Neural cell (in vitro differentiated cells): ENCODE results near the gene RC3H2.

ENCODE experiments used
- EP300 ChIP-seq: fragments of 450-650 bp; conservative IDR thresholded peaks from 2 replicates; pipeline ENCODE4 v1.6.1; 2014; ENCODE audit warnings: antibody characterized with exemption, mild to moderate bottlenecking, moderate library complexity; ENCODE audit not compliant: poor library complexity, severe bottlenecking
- MXI1 ChIP-seq: fragments of 450-650 bp; conservative IDR thresholded peaks from 2 replicates; pipeline ENCODE4 v1.6.1; 2014; ENCODE audit warnings: antibody characterized with exemption, mild to moderate bottlenecking; ENCODE audit not compliant: poor library complexity, severe bottlenecking
- POLR2AphosphoS5 ChIP-seq: IDR thresholded peaks from 2 replicates; pipeline ENCODE4 v1.6.1; 2012
- RAD21 ChIP-seq: fragments of 450-650 bp; conservative IDR thresholded peaks from 2 replicates; pipeline ENCODE4 v1.6.1; 2014; ENCODE audit warnings: antibody characterized with exemption, mild to moderate bottlenecking, moderate library complexity
- REST ChIP-seq: IDR thresholded peaks from 2 replicates; pipeline ENCODE4 v1.6.1; 2012; ENCODE audit warnings: borderline replicate concordance
- SMC3 ChIP-seq: fragments of 450-650 bp; conservative IDR thresholded peaks from 2 replicates; pipeline ENCODE4 v1.6.1; 2014; ENCODE audit warnings: antibody characterized with exemption, mild to moderate bottlenecking, moderate library complexity; ENCODE audit not compliant: poor library complexity
- TAF1 ChIP-seq: IDR thresholded peaks from 2 replicates; pipeline ENCODE4 v1.6.1; 2012; ENCODE audit warnings: low read depth
- TF ChIP-seq, protein P1 (sequence below): fragments of 450-650 bp; IDR thresholded peaks from 2 replicates; pipeline ENCODE4 v1.5.1; 2014; ENCODE audit warnings: antibody characterized with exemption, mild to moderate bottlenecking, moderate library complexity; ENCODE audit not compliant: poor library complexity, severe bottlenecking

DNA sequence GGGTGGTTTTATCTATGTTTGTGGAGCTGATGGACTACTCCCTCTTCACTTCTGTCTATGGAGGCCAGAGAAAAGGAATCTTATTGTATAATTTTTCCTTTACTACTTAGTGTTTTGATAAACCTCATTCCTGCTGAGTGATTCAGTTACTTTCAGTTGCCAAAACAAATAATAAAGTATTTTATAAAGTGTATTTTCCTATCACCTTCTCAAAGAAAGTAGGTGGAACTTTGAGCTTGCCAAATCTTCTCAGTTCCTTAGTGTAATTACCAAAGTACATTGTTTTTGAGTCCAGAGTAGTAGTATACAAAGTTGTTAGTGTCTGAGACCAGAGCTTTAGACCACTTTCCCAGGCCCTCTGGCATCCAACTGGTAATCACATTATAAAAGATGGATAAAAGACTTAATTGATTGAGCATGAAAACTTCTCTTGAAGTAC is 49.1 kb upstream of the RC3H2 start:
- TF ChIP-seq, protein P1, sequence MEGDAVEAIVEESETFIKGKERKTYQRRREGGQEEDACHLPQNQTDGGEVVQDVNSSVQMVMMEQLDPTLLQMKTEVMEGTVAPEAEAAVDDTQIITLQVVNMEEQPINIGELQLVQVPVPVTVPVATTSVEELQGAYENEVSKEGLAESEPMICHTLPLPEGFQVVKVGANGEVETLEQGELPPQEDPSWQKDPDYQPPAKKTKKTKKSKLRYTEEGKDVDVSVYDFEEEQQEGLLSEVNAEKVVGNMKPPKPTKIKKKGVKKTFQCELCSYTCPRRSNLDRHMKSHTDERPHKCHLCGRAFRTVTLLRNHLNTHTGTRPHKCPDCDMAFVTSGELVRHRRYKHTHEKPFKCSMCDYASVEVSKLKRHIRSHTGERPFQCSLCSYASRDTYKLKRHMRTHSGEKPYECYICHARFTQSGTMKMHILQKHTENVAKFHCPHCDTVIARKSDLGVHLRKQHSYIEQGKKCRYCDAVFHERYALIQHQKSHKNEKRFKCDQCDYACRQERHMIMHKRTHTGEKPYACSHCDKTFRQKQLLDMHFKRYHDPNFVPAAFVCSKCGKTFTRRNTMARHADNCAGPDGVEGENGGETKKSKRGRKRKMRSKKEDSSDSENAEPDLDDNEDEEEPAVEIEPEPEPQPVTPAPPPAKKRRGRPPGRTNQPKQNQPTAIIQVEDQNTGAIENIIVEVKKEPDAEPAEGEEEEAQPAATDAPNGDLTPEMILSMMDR = no peak
- no peak for TF ChIP-seq RAD21
- no peak for TF ChIP-seq POLR2AphosphoS5
- no peak for TF ChIP-seq SMC3
- TF ChIP-seq EP300 = no peak
- no peak for TF ChIP-seq REST
- TF ChIP-seq MXI1 = no peak
- no peak for TF ChIP-seq TAF1
